HG02571 (cell line): ENCODE data around the gene MAN1C1.
"Not testable (repeated sequence)": the region's sequence is repeated elsewhere in the genome, so short reads cannot be mapped to it uniquely, and the experiment has no call there.

Source experiments
- ATAC-seq: cut with Tn5 transposase; IDR thresholded peaks from one replicate; pipeline ENCODE4 v1.9.1; 2021; ENCODE audit warnings: mild to moderate bottlenecking, moderate library complexity; ENCODE audit not compliant: unreplicated experiment

Gene MAN1C1

GRCh38 chr1:25631750-25632485 lies 15.3 kb downstream of the MAN1C1 start:
- no peak for ATAC-seq

DNA sequence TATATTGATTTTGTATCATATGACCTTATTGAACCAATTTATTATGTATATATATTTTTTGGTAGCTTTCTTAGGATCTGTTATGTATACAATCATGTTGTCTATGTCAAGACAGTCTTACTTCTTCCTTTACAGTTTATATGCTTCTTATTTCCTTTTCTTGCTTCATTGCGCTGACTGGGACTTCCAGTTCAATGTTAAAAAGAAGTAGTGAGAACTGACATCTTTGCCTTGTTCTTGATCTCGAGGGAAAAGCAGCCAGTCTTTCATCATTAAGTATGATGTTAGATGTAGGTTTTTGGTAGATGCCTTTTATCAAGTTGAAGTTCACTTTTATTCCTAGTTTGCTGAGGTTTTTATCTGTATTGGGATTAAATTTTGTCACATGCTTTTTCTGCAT lies 17.5 kb downstream of the MAN1C1 start:
- ATAC-seq = no peak

GRCh38 chr1:25634896-25635295 lies 18.3 kb downstream of the MAN1C1 start:
- ATAC-seq = no peak

DNA sequence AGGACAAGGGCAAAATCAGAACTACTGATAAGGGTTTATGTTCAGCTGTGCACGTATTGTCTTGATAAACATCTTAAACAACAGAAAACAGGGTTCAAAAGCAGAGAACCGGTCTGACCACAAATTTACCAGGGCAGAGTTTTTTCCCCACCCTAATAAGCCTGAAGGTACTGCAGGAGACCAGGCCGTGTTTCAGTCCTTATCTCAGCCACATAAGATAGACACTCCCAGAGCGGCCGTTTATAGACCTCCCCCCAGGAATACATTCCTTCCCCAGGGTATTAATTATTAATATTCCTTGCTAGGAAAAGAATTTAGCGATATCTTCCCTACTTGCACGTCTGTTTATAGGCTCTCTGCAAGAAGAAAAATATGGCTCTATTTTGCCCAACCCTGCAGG lies 19.6 kb downstream of the MAN1C1 start:
- not testable (repeated sequence) for ATAC-seq

GRCh38 chr1:25640646-25641328 lies 24.2 kb downstream of the MAN1C1 start:
- no peak for ATAC-seq

DNA sequence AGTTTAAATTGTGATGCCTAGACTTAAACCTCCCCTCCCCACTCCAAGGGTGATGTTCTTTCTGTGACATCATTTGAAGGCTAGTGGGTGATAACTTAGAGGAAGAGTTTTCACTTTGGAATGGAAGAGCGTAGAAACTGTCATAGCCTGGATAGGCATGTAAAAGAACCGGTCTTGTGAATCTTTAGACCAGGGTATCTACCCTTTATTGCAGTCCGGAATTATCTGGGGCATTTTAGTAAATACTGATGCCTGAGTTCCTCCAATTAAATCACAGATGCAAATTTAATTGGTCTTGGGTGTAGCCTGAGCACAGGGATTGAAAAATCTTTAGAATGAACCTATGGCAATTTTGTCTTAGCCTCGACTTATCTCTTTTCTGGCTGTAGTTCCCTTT lies 24.7 kb downstream of the MAN1C1 start:
- ATAC-seq = no peak

- no peak for ATAC-seq
Observed at GRCh38 chr1:25641931-25642573, 25.5 kb downstream of the MAN1C1 start.

- ATAC-seq = no peak
Observed at GRCh38 chr1:25642574-25643108, 26.1 kb downstream of the MAN1C1 start.

GRCh38 chr1:25643929-25644328 lies 27.3 kb downstream of the MAN1C1 start:
- ATAC-seq = no peak

DNA sequence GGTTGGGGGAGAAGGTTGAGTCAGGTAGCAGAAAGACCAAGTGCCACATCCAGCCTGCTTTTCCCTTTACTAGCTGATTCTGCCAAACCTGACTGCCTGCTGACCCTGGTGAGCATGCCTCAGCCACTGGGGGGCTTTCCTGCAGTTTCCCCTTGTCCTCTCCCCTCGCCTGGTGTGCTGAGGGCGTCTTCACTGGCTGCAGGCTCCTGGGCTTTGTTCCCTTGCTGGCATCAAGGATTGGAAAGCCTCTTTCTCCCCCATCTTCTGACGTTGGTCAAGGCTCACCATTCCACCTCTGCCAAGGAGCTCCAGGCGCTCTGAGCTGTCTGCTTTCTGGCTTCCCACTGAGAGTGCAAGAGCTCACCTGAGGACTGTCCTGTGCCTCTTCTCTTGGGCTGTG lies 28.4 kb downstream of the MAN1C1 start:
- ATAC-seq = no peak

- ATAC-seq = no peak
Observed at GRCh38 chr1:25645637-25646400, 29.2 kb downstream of the MAN1C1 start.

- ATAC-seq = no peak
Observed at GRCh38 chr1:25647106-25647505, 30.5 kb downstream of the MAN1C1 start.

DNA sequence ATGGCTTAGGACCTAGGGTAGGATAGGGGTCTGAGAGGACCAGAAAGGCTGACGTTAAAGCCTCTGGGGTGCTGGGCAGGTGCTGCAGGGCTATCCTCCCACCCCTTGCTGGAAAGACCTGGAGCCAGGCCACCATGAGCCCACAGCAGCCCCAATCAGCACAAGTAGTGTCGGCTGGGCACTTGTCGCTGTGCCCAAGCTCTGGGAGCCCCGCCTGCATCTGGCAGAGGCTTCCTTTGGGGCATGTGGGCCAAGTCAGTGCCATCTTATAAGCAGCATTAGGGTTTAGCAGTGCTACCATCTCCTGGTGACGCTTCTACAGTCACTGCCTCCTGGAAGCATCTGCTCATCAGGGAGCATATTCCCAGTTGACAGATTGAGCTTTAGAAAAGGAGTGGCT lies 31.3 kb downstream of the MAN1C1 start:
- ATAC-seq = no peak

DNA sequence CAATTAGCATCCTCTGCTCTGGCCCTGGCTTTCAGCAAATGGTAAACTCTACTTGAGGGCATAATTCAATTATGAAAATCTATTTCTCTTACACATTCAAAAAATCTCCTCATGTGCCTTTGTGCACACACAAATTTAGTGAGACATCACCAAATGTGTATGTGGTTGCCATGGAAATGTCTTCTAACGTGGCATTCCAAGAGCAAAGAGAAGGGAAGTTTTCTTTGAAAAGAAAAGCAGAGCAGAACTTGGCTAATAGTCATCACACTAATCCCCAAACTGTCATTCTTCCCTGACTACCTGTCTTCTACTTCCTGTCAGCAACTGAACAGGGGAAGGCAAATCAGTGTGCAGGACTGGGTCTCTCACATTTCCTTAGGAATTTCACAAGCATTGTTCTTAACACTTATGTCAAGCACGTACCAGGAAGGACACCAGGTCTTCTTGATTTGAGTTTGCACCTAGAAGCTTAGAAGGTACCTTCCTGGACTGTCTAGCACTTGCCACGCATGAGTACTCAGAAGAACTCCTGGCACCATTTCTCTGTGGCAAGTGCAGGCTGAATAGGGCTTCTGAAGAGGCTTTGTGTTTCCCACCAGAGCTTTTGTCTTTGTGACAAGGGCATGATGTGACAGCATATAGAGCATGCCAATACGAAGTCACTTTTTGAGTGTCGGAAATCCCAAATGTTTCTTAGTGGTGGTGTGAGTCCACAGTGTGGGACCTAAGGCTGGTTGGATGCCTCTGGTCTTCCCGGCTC lies 32.3 kb downstream of the MAN1C1 start:
- no peak for ATAC-seq

GRCh38 chr1:25649505-25650288 lies 33.1 kb downstream of the MAN1C1 start:
- no peak for ATAC-seq

DNA sequence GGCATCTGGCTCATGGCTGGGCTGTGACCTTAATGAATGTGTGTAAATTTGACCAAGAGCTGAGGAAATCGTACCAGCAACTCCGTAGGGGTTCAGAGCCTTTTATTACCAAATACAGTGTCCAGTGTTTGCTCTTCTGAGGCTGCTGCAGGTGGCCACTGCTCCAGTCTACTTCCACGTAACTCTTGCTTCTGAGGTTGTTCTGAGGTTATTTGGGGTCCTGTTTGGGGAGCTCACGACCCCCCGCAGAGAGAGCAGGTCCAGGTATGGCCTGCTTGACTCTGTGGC lies 33.6 kb downstream of the MAN1C1 start:
- no peak for ATAC-seq

DNA sequence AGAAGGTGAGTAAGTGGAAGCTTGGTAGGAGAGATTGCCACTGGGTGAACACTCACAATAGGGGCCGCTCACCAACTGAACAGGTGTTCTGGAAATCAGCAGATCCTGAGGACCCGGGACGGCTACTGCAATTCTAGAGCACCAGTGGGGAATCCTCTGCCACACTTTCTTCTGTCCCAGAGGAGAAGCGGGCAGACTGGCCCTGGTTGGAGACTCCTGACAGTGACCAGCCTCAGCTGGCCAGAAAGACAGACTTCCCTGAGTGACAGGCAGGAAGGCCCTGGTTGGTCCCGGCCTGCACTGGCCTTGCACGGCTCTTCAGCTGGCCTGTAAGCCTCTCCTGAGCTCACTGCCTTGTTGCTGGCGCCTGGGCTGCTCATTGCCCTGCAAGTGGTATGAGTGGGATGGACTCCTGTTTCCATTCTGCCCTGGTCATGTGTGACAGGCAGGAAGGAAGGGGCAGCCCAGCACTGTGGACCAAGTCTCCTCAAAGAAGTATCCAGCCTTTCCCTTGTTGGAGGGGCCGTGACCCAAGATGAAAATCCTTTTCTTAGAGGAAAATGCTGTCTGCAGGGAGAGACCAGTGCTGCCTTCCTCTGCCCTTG lies 34.5 kb downstream of the MAN1C1 start:
- ATAC-seq = no peak

- ATAC-seq = no peak
Observed at GRCh38 chr1:25651824-25652741, 35.5 kb downstream of the MAN1C1 start.
